Liver (tissue), 3 donors: ENCODE data around the gene CTSE.

ENCODE experiments used
- CTCF ChIP-seq: fragments of 150-350 bp; IDR thresholded peaks from 2 replicates; pipeline ENCODE4 v1.5.1; 2017; ENCODE audit warnings: improper control_type of control experiment, low read depth, low read length; ENCODE audit not compliant: missing input control
- FOXA1 ChIP-seq: IDR thresholded peaks from 2 replicates; pipeline ENCODE4 v1.6.1; 2016; ENCODE audit warnings: antibody characterized with exemption
- MAX ChIP-seq: IDR thresholded peaks from 2 replicates; pipeline ENCODE4 v1.6.1; 2016; ENCODE audit warnings: antibody characterized with exemption
- REST ChIP-seq: IDR thresholded peaks from 2 replicates; pipeline ENCODE4 v1.6.1; 2016; ENCODE audit warnings: antibody characterized with exemption, mild to moderate bottlenecking
- RXRA ChIP-seq, 2 donors: IDR thresholded peaks; 2 replicates each; pipeline ENCODE4 v1.6.1; 2017 to 2018; ENCODE audit warnings: antibody characterized with exemption in 2 of 2, mild to moderate bottlenecking in 1 of 2
- TAF1 ChIP-seq: conservative IDR thresholded peaks from 2 replicates; pipeline ENCODE4 v1.6.1; 2016; ENCODE audit warnings: antibody characterized with exemption, mild to moderate bottlenecking
- donor health status: healthy.
- donor health status: healthy.

- TF ChIP-seq CTCF, result no peak
- TF ChIP-seq FOXA1, result no peak
- no peak for TF ChIP-seq MAX
- TF ChIP-seq RXRA (IDR thresholded peaks at IDR 0.05), result no peak
- TF ChIP-seq REST, result no peak
- no peak for TF ChIP-seq TAF1
These were observed 17.9 kb downstream of the CTSE start for GRCh38 chr1:206005778-206006180.
